ENCODE results near the gene TMEM63C. TPM values are rescaled to one million over a fixed set of nuclear protein-coding genes. Genes with fewer than 3 reads are reported as not detected.

Gene TMEM63C
- total RNA-seq, 1 donor from 2014 or later: 0.63 TPM

GRCh38 chr14:77236814-77237213, 55.2 kb downstream of the TMEM63C start:
- no peaks in the 10 kb centered on the region for H3K9me3 ChIP-seq (replicated peaks)
- H3K27me3 ChIP-seq (ENCODE audit: low read depth): peaks cover 9% of the 10 kb centered on the region
- no peak for DNase-seq
- TF ChIP-seq CTCF (IDR thresholded peaks at IDR 0.05; ENCODE audit: borderline replicate concordance): no peak
- intact Hi-C loops (cut with micrococcal nuclease): no loop called here
- no peaks in the 10 kb centered on the region for H3K4me1 ChIP-seq
- H3K4me3 ChIP-seq: no peak overlapping the region
- H3K27ac ChIP-seq (replicated peaks): no peak overlapping the region
- no peaks in the 10 kb centered on the region for H3K36me3 ChIP-seq

GRCh38 chr14:77238356-77238755, 56.8 kb downstream of the TMEM63C start:
- no peak for TF ChIP-seq CTCF (IDR thresholded peaks at IDR 0.05; ENCODE audit: borderline replicate concordance)
- intact Hi-C loops (cut with micrococcal nuclease): no loop called here
- Histone ChIP-seq H3K4me3 (no peak overlapping the region), H3K9me3 (replicated peaks) (no peaks in the 10 kb centered on the region), H3K4me1 (no peaks in the 10 kb centered on the region), H3K36me3 (no peaks in the 10 kb centered on the region), H3K27me3 (ENCODE audit: low read depth) (peaks cover 9% of the 10 kb centered on the region), H3K27ac (replicated peaks) (no peak overlapping the region)
- no peak for DNase-seq

GRCh38 chr14:77238996-77239395, 57.4 kb downstream of the TMEM63C start:
- TF ChIP-seq CTCF (IDR thresholded peaks at IDR 0.05; ENCODE audit: borderline replicate concordance): no peak
- Histone ChIP-seq H3K9me3 (replicated peaks) (no peaks in the 10 kb centered on the region), H3K27me3 (ENCODE audit: low read depth) (peaks cover 9% of the 10 kb centered on the region), H3K27ac (replicated peaks) (no peak overlapping the region), H3K36me3 (no peaks in the 10 kb centered on the region), H3K4me1 (no peaks in the 10 kb centered on the region), H3K4me3 (no peak overlapping the region)
- intact Hi-C loops (cut with micrococcal nuclease): no loop called here
- DNase-seq: no peak

- intact Hi-C loops (cut with micrococcal nuclease): no loop called here
- no peak for TF ChIP-seq CTCF (IDR thresholded peaks at IDR 0.05; ENCODE audit: borderline replicate concordance)
- no peaks in the 10 kb centered on the region for H3K4me1 ChIP-seq
- no peak overlapping the region for H3K27ac ChIP-seq (replicated peaks)
- H3K4me3 ChIP-seq: no peak overlapping the region
- no peak for DNase-seq
- no peaks in the 10 kb centered on the region for H3K9me3 ChIP-seq (replicated peaks)
- H3K27me3 ChIP-seq (ENCODE audit: low read depth): peaks cover 9% of the 10 kb centered on the region
- no peaks in the 10 kb centered on the region for H3K36me3 ChIP-seq
Observed at GRCh38 chr14:77239412-77239811, 57.8 kb downstream of the TMEM63C start.

GRCh38 chr14:77240336-77240915, 58.8 kb downstream of the TMEM63C start:
- H3K36me3 ChIP-seq: no peaks in the 10 kb centered on the region
- no peaks in the 10 kb centered on the region for H3K9me3 ChIP-seq (replicated peaks)
- no peak overlapping the region for H3K27ac ChIP-seq (replicated peaks)
- no peak overlapping the region for H3K4me3 ChIP-seq
- peaks cover 9% of the 10 kb centered on the region for H3K27me3 ChIP-seq (ENCODE audit: low read depth)
- intact Hi-C loops (cut with micrococcal nuclease): no loop called here
- H3K4me1 ChIP-seq: no peaks in the 10 kb centered on the region
- TF ChIP-seq CTCF (IDR thresholded peaks at IDR 0.05; ENCODE audit: borderline replicate concordance): no peak
- no peak for DNase-seq
